ENCODE measurements around the gene PDIA6. TPM values are rescaled to one million over a fixed set of nuclear protein-coding genes. Genes with fewer than 3 reads are reported as not detected.

Gene PDIA6
- total and polyA plus RNA-seq, 9 of the 15 experiments (the other 6 are each of a cell fraction or from before 2014, with no cell fraction given) = 166 to 268 (median 229) TPM

- Histone ChIP-seq H3K27me3 (ENCODE audit: control insufficient read depth in 2 of 2, insufficient read depth in 2 of 2, low read length in 2 of 2) (no peaks in the 10 kb centered on the region), H3K4me1 (replicated peaks in 1 of 2; ENCODE audit: control insufficient read depth in 2 of 2, insufficient read depth in 2 of 2, low read length in 2 of 2) (no peaks in the 10 kb centered on the region), H3K4me3 (no peak overlapping the region), H2AFZ (ENCODE audit: low read depth, low read length) (no peak overlapping the region), H3K9ac (ENCODE audit: insufficient read depth in 1 of 2, low read depth in 2 of 2, low read length in 2 of 2) (no peak overlapping the region), H3K4me2 (ENCODE audit: insufficient read depth, low read length) (no peak overlapping the region), H4K20me1 (replicated peaks; ENCODE audit: control insufficient read depth, insufficient read depth, low read length) (peaks cover 3% of the 10 kb centered on the region; the same call in 1 of the 2 replicates), H3K36me3 (ENCODE audit: control insufficient read depth, insufficient read depth, low read length) (peaks cover 97% of the 10 kb centered on the region), H3K79me2 (ENCODE audit: control insufficient read depth, insufficient read depth, low read length) (no peaks in the 10 kb centered on the region; the same call in 2 of the 3 replicates), H3K9me1 (ENCODE audit: control insufficient read depth, insufficient read depth, low read length) (no peaks in the 10 kb centered on the region), H3K9me3 (replicated peaks; ENCODE audit: control insufficient read depth, insufficient read depth, low read depth, low read length) (no peaks in the 10 kb centered on the region), H3K27ac (ENCODE audit: extremely low read depth, low read depth, low read length) (no peak overlapping the region)
- no TSS peak for BruUV-seq (replicated peaks)
- FAIRE-seq = no peak
- DNase-seq (ENCODE audit: extremely low read depth in 1 of 4, low spot score in 3 of 4) = no peak
- no peak for TF ChIP-seq XRCC3 (IDR thresholded peaks at IDR 0.05)
- no peak for TF ChIP-seq ZBTB26 (CRISPR knock-in tag; IDR thresholded peaks at IDR 0.05)
- no peak for TF ChIP-seq BCL6 (CRISPR knock-in tag; IDR thresholded peaks at IDR 0.05)
- no peak for TF ChIP-seq ID3 (CRISPR knock-in tag; IDR thresholded peaks at IDR 0.05)
- TF ChIP-seq ID3 (tag; IDR thresholded peaks at IDR 0.05) = no peak
- TF ChIP-seq MCM7 (IDR thresholded peaks at IDR 0.05) = no peak
- no peak for TF ChIP-seq CHD4 (IDR thresholded peaks at IDR 0.05; ENCODE audit: insufficient read depth, insufficient replicate concordance, low read depth, low read length, poor library complexity, severe bottlenecking)
- in situ Hi-C loops (cut with MboI) (no loop called here), intact Hi-C loops (cut with micrococcal nuclease) (no loop called here)
- ATAC-seq = no peak
- 95% methylated on average over 4 of the region's 12 CpGs for WGBS (ENCODE audit: insufficient coverage, low coverage, missing lambda C conversion rate)
- POLR2A ChIA-PET = interaction anchor here (0.9 kb wide), 1 partner anchor 25 kb away, joined by 3 read pairs; no protein-coding TSS in a partner anchor
- CTCF ChIA-PET (ENCODE audit: low intra/inter-chr PET ratio) = no interaction called here
Observed at GRCh38 chr2:10786240-10786982, 26.2 kb downstream of the PDIA6 start.

Measured in K562 (cell line).